Upper lobe of left lung (tissue), 4 donors: ENCODE data around the gene BEGAIN.

ENCODE experiments used
- CTCF ChIP-seq, 6 experiments: fragments of 450-650 bp in 4 of 6; fragments of 200-600 bp in 2 of 6; sonication (generic) in 2 of 6; IDR thresholded peaks; one replicate each; pipeline ENCODE4 v1.5.1; 2016 to 2019; ENCODE audit warnings: antibody characterized with exemption in 6 of 6
- EP300 ChIP-seq, 4 donors: sonication (generic); formaldehyde crosslinking; IDR thresholded peaks; one replicate each; pipeline ENCODE4 v1.5.1; 2017; ENCODE audit warnings: antibody characterized with exemption in 4 of 4, control low read depth in 2 of 4
- POLR2A ChIP-seq, 4 donors: fragments of 450-650 bp; IDR thresholded peaks; one replicate each; pipeline ENCODE4 v1.5.1; 2016 to 2017; ENCODE audit warnings: antibody characterized with exemption in 4 of 4, mild to moderate bottlenecking in 2 of 4

GRCh38 chr14:100607611-100607956 is 20.4 kb upstream of the BEGAIN start:
- no peak for TF ChIP-seq CTCF (IDR thresholded peaks at IDR 0.05)
- no peak for TF ChIP-seq EP300 (IDR thresholded peaks at IDR 0.05)
- no peak for TF ChIP-seq POLR2A (IDR thresholded peaks at IDR 0.05)
